ENCODE results near the gene KIF1B.

Gene KIF1B

GRCh38 chr1:10337436-10337835 lies 127.1 kb downstream of the KIF1B start:
- DNase-seq, result no peak

GRCh38 chr1:10338047-10338446 lies 127.7 kb downstream of the KIF1B start:
- peak; percentile 18 to 27 for DNase-seq

- DNase-seq, result no peak
Observed at GRCh38 chr1:10338611-10339010, 128.2 kb downstream of the KIF1B start.

- DNase-seq, result no peak
Observed at GRCh38 chr1:10339036-10339567, 128.7 kb downstream of the KIF1B start.

DNA sequence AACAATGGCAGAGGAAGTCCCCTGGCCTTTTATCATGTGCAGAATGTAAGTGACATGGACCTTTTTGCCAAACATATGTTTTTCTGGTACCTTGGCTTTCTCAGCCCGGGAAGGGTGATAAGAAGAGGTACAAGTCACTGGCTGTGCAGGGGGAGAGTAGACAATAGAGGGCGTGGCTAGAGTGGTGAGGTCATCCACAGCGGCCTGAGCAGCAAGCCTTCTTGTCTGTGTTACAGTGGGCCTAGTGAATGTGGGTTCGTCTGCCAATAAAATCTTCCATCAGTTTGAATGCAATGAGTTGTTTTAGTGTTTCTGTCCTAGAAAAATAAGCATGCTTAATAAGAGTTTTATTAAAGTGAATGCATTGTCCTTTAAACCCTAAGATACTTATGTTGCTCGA lies 129.4 kb downstream of the KIF1B start:
- DNase-seq, result no peak

DNA sequence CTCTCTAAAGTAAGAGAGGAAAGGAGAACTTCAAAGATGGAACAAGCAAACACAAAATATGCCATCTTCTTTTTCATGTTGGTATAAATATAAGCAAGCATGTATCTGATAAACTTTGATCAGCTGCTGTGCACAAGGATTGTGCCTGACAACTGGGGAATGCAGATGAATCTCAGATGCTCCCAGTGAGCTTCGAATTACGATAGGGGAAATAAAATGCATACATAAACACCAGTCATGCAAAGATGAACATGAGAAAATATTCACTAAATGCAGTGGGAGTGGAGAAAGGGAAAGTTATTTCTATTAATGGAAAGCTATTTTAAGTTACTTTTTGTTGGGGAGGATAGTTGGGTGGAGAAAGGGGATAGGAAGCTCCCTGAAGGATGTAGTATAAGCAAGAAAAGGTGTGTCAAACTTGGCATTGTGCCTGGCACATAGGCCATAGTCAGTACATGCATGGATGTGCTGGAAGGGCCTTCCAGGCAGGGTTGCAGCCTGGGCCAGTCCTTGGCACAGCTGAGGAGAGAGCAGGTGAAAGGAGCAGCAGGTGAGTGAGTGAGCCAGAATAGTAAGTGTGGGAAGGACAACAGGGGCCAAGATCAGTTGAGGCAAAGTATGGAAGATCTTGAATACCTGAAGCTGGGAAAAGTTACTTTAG lies 130.7 kb downstream of the KIF1B start:
- no peak for DNase-seq

DNA sequence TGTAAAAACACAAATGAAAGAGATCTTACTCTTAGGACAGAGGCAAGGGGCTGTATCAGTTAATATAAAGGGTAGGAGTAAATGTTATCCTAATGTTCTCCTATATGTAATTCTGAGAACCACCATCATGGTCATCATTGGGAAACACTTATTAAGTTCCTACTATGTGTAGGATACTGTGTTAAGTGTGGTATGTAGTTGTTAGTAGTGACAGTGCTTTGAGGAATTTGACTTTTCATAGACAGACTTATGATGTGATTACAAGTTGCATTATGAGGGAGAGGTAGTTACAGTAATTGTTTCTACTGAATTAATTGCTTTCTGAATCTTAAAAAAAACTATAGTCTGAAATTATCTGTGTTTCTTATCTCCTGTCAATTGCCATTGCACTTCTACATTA lies 136.7 kb downstream of the KIF1B start:
- DNase-seq, result no peak

GRCh38 chr1:10353282-10353681 lies 142.9 kb downstream of the KIF1B start:
- no peak for DNase-seq

DNA sequence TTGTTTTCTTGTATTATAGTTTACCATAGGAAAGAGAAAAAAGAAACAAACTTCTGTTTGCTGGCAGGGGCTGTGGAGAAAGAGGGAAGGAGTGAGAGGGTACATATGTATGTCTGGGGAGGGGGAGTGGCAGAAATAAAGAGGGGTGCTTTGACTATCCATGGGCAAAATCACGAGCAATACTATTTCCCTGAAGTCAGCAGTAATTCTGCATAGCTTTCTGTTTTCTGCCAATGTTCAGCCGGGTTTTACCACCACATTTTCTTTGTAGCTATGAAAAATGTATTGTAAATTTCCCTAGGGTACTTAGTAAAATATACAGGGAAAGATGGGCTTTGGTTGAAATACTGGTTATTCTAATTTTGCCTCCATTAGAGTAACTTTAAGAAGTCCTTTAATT lies 143.3 kb downstream of the KIF1B start:
- DNase-seq, result no peak

- no peak for DNase-seq
Observed at GRCh38 chr1:10360045-10360444, 149.7 kb downstream of the KIF1B start.

- no peak for DNase-seq
Observed at GRCh38 chr1:10361515-10361914, 151.1 kb downstream of the KIF1B start.

GRCh38 chr1:10368194-10368593 lies 157.8 kb downstream of the KIF1B start:
- no peak for DNase-seq

GRCh38 chr1:10374442-10374860 lies 164.1 kb downstream of the KIF1B start:
- DNase-seq, result peak; percentile 27 to 38

DNA sequence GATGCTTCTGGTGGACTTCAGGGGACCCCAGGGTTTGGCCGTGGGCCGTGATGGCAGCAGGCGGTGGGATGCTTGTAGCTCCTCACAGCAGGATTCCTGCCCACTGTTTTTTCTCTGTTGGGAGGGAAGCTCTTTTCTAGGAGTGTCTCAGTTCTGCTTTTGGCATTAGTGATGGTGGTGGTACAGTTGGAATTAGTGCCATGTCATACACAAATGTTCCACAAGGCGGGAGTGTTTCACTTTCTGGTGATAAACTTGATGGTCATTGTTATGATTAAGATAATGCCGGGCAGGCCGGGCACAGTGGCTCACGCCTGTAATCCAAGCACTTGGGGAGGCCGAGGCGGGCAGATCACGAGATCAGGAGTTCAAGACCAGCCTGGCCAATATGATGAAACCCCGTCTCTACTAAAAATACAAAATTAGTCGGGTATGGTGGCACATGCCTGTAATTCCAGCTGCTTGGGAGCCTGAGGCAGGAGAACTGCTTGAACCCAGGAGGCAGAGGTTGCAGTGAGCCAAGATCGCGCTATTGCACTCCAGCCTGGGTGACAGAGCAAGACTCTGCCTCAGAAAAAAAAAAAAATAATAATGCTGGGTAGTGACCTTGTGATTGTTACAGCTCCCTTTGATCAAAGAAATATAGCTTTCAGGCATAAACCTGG lies 167.1 kb downstream of the KIF1B start:
- peak; percentile 81 to 82 for DNase-seq

DNA sequence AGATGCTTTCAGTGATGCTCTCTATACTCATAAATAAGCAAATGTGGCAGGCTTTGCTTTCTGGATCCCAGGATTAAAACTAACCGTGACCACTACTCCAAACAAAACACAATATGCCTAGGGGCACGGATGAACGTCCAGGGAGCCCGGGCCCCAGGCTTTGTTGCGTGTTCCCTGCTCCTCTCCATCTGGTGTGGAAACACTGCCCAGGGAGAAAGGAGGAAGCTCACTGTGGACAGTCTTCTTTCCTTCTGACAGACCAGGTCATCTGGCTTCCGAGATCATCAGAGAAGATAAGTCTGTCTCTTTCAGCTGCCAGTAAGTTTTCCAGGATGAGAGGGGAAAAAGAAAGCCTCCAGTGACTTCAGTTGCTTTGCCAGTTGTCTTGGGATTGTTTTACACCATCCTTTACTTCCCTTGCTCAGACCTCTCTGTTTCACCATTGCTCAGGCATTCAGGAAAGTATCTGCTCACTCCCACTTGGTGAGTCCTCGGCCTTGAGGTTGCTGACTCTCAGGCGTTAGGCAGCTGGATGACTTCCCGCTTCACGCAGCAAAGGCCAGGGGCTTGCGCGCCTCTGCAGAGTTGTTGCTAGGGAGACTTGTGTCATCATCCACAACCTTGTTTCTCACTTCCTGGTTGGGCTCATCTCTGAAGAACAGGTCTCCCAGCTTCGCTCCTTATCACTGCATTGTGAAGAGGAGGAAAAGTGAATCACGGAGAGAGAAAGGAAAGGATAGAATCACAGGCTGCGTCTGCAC lies 167.9 kb downstream of the KIF1B start:
- DNase-seq, result no peak

- no peak for DNase-seq
Observed at GRCh38 chr1:10379101-10379620, 168.8 kb downstream of the KIF1B start.

- DNase-seq, result no peak
Observed at GRCh38 chr1:10379676-10380075, 169.3 kb downstream of the KIF1B start.

GRCh38 chr1:10380594-10381275 lies 170.4 kb downstream of the KIF1B start:
- no peak for DNase-seq

GRCh38 chr1:10383630-10384029 lies 173.3 kb downstream of the KIF1B start:
- DNase-seq, result no peak

- no peak for DNase-seq
Observed at GRCh38 chr1:10384219-10384618, 173.8 kb downstream of the KIF1B start.

DNA sequence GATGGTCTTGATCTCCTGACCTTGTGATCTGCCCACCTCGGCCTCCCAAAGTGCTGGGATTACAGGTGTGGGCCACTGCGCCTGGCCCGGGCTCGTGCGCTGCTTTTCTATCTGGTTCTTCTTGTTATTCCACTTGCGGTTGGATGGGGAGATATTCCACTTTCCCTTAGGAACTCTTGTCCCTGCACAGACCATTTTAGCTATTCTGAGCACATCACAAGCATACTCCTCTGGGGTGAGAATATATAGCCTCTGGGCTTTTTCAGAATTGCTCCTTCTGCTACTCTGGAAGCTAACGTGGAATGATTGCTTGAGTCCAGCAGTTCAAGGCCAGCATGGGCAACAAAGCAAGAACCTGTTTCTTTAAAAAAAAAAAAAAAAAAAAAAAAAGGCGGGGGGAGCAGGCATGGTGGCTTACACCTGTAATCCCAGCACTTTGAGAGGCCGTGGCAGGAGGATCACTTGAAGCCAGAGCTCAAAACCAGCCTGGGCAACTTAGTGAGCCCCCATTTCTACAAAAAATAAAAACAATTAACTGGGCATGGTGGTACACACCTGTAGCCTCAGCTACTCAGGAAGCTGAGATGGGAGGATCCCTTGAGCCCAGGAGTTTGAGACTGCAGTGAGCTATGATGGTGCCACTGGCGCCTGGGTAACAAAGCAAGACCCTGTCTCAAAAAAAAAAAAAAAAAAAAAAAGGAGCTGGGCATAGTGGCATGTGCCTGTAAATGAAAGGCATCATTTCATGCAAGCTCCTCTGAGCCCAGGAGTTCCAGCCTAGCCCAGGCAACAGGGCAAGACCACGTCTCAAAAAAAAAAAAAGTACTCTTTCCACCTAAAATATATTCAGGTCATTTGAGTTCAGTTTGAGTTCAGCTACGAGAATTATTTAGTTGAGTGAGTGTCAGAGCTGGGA lies 176.6 kb downstream of the KIF1B start:
- no peak for DNase-seq

Measured in AML-193 (cell line).